Subcutaneous abdominal adipose tissue (tissue), 5 donors: ENCODE measurements around the gene SYNPO.

Experiments used
- H3K27ac ChIP-seq: one replicate; pipeline ENCODE4 v1.7.0; 2013; ENCODE audit warnings: low read depth, mild to moderate bottlenecking, inconsistent platforms, low read length, moderate library complexity
- H3K27me3 ChIP-seq, 5 donors: one replicate each; pipeline ENCODE4 v1.7.0; 2013; ENCODE audit warnings: low read length in 5 of 5, inconsistent platforms in 1 of 5; ENCODE audit not compliant: control insufficient read depth in 5 of 5, insufficient read depth in 4 of 5
- H3K36me3 ChIP-seq, 5 donors: one replicate each; pipeline ENCODE4 v1.7.0; 2013; ENCODE audit warnings: low read length in 5 of 5; ENCODE audit not compliant: control insufficient read depth in 5 of 5, insufficient read depth in 5 of 5
- H3K4me1 ChIP-seq, 5 donors: one replicate each; pipeline ENCODE4 v1.7.0; 2013; ENCODE audit warnings: low read length in 5 of 5, mild to moderate bottlenecking in 3 of 5, moderate library complexity in 1 of 5; ENCODE audit not compliant: control insufficient read depth in 5 of 5, insufficient read depth in 5 of 5
- H3K4me3 ChIP-seq, 5 donors: one replicate each; pipeline ENCODE4 v1.7.0; 2013; ENCODE audit warnings: low read length in 5 of 5, low read depth in 1 of 5
- H3K9ac ChIP-seq, 5 donors: one replicate each; pipeline ENCODE4 v1.7.0; 2013; ENCODE audit warnings: low read length in 5 of 5, mild to moderate bottlenecking in 4 of 5, moderate library complexity in 3 of 5
- H3K9me3 ChIP-seq, 5 donors: one replicate each; pipeline ENCODE4 v1.7.0; 2013; ENCODE audit warnings: low read length in 5 of 5; ENCODE audit not compliant: control insufficient read depth in 5 of 5
- donor health status: healthy.
- donor health status: healthy.
- donor health status: healthy.
- donor health status: healthy.
- donor health status: healthy.

Gene SYNPO

DNA sequence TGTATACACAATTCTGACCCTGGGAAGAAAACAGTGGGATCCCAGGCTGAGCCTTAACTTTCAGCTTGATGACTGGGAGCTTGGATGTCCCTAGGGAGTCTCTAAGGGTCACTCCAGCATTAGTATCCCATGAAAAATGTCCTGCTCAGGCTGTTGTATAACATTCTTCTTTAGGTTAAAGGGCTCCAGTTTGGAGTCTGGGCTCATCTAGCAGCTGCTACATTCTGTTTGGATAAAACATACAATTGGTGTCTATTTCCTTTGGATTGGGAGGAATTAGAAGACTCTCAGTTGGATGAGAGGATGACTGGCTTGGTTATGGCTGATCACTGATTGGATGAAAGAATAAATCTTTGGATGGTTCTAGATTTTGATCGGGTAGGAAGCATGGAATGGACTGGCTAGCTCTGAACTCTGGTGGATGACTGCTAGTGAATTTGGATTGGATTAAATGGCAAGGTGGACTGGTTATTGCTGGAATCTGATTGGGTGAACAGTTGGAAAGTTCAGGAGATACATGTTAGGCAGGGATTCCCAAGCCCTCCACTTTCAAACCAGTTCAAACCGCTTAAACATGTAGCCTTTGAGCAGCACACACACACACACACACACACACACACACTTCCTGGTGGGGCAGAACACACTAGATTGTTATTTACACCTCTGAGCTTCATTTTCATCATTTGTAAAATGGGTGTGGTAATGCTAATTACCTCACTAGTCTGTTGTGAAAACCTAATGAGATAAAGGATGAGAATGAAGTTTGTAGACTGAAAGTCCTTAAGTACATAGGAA is 13.5 kb downstream of the SYNPO start:
- Histone ChIP-seq H3K9me3 (no peaks in the 10 kb centered on the region), H3K9ac (peak overlapping the region in 2 of 5 donors; percentile 32 to 92), H3K36me3 (peaks cover 0 to 30% (median 21%) of the 10 kb centered on the region in 5 donors), H3K4me1 (peaks cover 15 to 68% (median 58%) of the 10 kb centered on the region in 5 donors), H3K4me3 (no peak overlapping the region), H3K27me3 (no peaks in the 10 kb centered on the region), H3K27ac (peak overlapping the region; percentile 94)

DNA sequence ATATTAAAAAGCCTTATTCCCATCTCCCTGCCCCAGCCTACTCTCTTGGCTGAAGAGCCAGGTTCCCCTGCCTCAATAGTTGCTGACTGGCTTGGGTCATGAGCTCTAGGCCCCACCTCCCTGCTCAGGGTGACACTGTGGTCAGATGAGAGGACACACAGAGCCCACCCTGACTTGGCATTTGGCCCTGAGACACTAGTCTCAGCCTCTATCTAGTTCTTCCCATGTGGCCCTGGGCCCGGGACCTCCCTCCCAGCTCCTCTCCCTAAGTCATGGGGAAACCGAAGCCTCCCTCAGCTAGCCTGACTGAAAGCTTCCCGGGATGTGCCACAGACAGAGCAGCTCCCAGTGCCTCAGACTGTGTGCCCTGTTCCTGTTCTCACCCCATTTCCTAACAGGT is 14.8 kb downstream of the SYNPO start:
- Histone ChIP-seq H3K9me3 (no peaks in the 10 kb centered on the region), H3K4me1 (peaks cover 16 to 72% (median 60%) of the 10 kb centered on the region in 5 donors), H3K4me3 (no peak overlapping the region), H3K9ac (no peak overlapping the region), H3K27me3 (no peaks in the 10 kb centered on the region), H3K27ac (peak overlapping the region; percentile 77), H3K36me3 (peaks cover 0 to 17% (median 9%) of the 10 kb centered on the region in 5 donors)

DNA sequence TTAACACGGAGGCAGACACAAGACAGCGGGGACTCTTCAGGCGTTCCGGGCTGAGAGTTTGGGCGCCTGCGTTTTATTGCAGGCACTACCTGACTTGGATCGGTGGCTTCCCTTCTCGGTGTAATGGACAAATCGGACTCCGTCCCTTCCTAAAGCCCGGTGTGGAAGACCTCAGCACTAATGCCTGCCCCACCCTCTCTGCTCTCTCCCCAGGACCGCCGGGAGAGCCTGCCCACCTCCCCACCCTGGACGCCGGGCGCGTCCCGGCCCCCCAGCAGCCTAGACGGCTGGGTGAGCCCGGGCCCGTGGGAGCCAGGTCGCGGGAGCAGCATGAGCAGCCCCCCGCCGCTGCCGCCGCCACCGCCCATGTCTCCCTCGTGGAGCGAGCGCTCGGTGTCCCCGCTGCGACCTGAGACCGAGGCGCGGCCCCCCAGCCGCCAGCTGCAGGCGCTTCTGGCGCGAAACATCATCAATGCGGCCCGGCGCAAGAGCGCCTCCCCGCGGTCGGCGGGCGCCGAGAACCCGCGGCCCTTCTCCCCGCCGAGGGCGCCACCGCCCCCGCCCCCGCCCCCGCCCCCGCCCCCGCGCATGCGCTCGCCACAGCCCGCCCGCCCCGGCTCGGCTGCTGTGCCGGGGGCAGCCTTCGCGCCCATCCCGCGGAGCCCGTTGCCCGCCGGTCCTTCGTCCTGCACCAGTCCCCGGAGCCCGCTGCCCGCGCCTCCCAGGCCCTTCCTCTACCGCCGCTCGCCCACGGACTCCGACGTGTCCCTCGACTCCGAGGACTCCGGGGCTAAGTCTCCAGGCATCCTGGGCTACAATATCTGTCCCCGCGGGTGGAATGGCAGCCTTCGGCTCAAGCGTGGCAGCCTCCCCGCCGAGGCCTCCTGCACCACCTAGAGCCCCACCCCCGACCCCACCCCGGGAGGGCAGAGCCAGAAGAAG is 16.0 kb downstream of the SYNPO start:
- Histone ChIP-seq H3K9ac (peak overlapping the region in 3 of 5 donors; percentile 20 to 54 (median 44)), H3K27ac (peak overlapping the region; percentile 77), H3K27me3 (no peaks in the 10 kb centered on the region), H3K36me3 (peaks cover 0 to 7% (median 3%) of the 10 kb centered on the region in 5 donors), H3K9me3 (no peaks in the 10 kb centered on the region), H3K4me3 (peak overlapping the region; percentile 45 to 64 (median 57)), H3K4me1 (peaks cover 16 to 61% (median 53%) of the 10 kb centered on the region in 5 donors)

DNA sequence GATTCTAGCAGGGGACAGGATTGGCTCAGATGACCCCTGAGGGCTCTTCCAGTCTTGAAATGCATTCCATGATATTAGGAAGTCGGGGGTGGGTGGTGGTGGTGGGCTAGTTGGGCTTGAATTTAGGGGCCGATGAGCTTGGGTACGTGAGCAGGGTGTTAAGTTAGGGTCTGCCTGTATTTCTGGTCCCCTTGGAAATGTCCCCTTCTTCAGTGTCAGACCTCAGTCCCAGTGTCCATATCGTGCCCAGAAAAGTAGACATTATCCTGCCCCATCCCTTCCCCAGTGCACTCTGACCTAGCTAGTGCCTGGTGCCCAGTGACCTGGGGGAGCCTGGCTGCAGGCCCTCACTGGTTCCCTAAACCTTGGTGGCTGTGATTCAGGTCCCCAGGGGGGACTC is 17.7 kb downstream of the SYNPO start:
- Histone ChIP-seq H3K4me3 (no peak overlapping the region), H3K36me3 (peaks cover 0 to 3% (median 0%) of the 10 kb centered on the region in 5 donors), H3K4me1 (peaks cover 13 to 48% (median 40%) of the 10 kb centered on the region in 5 donors), H3K9ac (peak overlapping the region in 1 of 5 donors; percentile 12), H3K9me3 (no peaks in the 10 kb centered on the region), H3K27me3 (no peaks in the 10 kb centered on the region), H3K27ac (no peak overlapping the region)

DNA sequence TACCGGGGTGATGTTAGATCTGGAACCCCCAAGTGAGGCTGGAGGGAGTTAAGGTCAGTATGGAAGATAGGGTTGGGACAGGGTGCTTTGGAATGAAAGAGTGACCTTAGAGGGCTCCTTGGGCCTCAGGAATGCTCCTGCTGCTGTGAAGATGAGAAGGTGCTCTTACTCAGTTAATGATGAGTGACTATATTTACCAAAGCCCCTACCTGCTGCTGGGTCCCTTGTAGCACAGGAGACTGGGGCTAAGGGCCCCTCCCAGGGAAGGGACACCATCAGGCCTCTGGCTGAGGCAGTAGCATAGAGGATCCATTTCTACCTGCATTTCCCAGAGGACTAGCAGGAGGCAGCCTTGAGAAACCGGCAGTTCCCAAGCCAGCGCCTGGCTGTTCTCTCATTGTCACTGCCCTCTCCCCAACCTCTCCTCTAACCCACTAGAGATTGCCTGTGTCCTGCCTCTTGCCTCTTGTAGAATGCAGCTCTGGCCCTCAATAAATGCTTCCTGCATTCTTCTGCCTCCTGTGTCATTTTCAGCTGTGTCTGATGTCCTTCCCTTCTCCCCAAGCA is 18.3 kb downstream of the SYNPO start:
- no peaks in the 10 kb centered on the region for H3K27me3 ChIP-seq
- H3K4me1 ChIP-seq = peaks cover 8 to 41% (median 33%) of the 10 kb centered on the region in 5 donors
- H3K36me3 ChIP-seq = peaks cover 0 to 3% (median 0%) of the 10 kb centered on the region in 5 donors

DNA sequence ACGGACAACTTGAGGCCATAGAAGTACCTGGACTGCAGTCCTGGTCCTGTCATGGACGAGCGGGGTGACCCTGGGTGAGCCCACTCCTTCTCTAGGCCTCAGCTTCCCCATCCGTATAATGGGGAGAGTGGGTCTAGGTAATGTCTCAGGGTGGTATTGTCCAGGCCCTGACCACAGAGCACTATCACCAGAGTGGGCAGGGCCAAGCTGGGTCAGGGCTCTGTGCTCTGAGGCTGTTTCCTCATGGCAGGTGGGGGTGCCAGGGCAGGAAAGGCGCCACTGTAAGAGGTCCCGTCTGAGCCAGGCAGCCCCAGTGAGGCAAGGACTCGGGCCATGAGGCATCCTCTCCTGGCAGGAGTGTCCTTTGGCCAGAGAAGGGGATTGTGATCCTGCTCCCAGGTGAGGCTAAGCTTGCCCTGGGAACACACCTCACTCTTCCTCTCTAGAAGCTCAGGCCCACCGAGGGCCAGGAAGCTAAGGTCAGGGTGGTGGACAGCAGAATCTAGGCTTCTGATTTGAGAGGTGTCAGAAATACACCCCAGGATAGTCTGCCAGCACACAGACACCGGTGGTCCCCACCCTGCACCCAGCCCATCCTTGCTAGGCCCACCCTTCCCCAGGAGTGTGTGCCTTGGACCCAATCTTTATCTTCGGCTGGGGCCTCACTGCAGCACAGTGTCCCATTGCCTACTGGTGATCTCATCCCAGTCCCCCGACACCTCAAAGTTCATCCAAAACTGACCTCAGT is 19.1 kb downstream of the SYNPO start:
- no peak overlapping the region for H3K4me3 ChIP-seq
- no peaks in the 10 kb centered on the region for H3K27me3 ChIP-seq
- peaks cover 7 to 37% (median 31%) of the 10 kb centered on the region in 5 donors for H3K4me1 ChIP-seq
- no peaks in the 10 kb centered on the region for H3K9me3 ChIP-seq
- no peaks in the 10 kb centered on the region for H3K36me3 ChIP-seq
- H3K27ac ChIP-seq = no peak overlapping the region
- H3K9ac ChIP-seq = no peak overlapping the region

More for the DNA sequence above, 18.3 kb downstream of the SYNPO start:
- no peak overlapping the region for H3K4me3 ChIP-seq
- H3K9me3 ChIP-seq = no peaks in the 10 kb centered on the region
- H3K27ac ChIP-seq = no peak overlapping the region
- H3K9ac ChIP-seq = no peak overlapping the region

DNA sequence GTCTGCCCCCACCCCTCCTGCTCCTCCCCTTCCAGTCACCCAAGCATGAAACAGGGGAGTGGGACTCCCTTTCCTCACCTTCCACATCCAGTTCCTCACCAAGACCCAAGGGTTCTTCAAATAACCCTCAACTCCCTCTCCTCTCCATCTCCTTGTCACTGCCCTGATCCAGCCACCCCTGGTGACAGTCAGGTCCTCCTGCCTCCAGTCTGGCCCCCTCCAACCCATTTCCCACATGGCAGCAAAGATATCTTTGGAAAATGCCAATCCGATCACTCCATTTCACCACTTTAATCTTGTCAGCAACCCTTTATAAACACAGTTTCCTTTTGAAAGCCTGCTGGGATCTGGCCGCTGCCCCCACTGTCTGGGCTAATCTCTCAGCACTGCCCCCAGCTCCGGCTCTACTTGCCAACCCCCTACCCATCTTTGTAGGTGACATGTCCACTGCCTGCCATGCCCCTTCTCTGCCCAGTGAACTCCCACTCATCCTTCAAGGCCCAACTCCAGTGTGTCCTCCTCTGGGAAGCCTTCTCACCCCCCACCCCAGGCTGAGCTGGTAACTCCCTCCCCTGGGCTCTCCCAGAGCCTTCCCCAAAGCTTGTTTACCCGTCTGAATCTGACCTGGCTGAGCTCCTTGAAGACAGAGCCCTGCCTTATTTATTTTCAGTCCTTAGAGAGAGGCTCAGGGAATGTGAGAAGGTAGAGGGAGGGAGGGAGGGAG is 19.8 kb downstream of the SYNPO start:
- Histone ChIP-seq H3K9me3 (no peaks in the 10 kb centered on the region), H3K4me1 (peaks cover 7 to 37% (median 31%) of the 10 kb centered on the region in 5 donors), H3K27me3 (no peaks in the 10 kb centered on the region), H3K36me3 (no peaks in the 10 kb centered on the region), H3K27ac (no peak overlapping the region), H3K4me3 (no peak overlapping the region), H3K9ac (no peak overlapping the region)

DNA sequence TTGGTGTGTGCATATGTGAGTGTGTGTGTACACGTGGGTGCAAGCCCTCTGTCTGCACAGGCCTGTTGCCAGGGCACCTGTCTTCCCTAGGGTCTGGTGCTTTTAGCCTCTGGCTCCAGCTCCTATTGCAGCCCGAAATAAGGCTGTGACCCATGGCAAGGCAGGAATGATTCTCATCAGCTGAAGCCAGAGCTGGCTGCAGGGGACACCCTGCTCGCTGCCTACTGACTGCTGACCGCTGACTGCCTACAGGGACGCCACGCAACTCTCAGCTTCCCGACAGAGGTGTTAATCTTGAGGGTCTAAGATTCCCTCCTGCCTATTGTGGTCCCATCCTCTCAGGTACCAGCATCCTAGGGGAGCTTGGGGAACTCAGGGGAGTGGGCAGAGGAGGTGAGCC is 20.6 kb downstream of the SYNPO start, which contains the start of gene MYOZ3:
Gene MYOZ3, plus strand, starts transcription at position 166 of the 400 bp plus-strand sequence. CDS start 1,691 bp downstream, outside the sequence.
- Histone ChIP-seq H3K4me1 (peaks cover 7 to 35% (median 27%) of the 10 kb centered on the region in 5 donors), H3K4me3 (no peak within 1 kb of the TSS), H3K9ac (no peak within 1 kb of the TSS), H3K27ac (no peak within 1 kb of the TSS), H3K9me3 (no peaks in the 10 kb centered on the region), H3K27me3 (no peaks in the 10 kb centered on the region), H3K36me3 (no peaks in the 10 kb centered on the region)
